ENCODE results near the gene ABCC3. TPM values are rescaled to one million over a fixed set of nuclear protein-coding genes. Genes with fewer than 3 reads are reported as not detected.

Gene ABCC3, protein sequence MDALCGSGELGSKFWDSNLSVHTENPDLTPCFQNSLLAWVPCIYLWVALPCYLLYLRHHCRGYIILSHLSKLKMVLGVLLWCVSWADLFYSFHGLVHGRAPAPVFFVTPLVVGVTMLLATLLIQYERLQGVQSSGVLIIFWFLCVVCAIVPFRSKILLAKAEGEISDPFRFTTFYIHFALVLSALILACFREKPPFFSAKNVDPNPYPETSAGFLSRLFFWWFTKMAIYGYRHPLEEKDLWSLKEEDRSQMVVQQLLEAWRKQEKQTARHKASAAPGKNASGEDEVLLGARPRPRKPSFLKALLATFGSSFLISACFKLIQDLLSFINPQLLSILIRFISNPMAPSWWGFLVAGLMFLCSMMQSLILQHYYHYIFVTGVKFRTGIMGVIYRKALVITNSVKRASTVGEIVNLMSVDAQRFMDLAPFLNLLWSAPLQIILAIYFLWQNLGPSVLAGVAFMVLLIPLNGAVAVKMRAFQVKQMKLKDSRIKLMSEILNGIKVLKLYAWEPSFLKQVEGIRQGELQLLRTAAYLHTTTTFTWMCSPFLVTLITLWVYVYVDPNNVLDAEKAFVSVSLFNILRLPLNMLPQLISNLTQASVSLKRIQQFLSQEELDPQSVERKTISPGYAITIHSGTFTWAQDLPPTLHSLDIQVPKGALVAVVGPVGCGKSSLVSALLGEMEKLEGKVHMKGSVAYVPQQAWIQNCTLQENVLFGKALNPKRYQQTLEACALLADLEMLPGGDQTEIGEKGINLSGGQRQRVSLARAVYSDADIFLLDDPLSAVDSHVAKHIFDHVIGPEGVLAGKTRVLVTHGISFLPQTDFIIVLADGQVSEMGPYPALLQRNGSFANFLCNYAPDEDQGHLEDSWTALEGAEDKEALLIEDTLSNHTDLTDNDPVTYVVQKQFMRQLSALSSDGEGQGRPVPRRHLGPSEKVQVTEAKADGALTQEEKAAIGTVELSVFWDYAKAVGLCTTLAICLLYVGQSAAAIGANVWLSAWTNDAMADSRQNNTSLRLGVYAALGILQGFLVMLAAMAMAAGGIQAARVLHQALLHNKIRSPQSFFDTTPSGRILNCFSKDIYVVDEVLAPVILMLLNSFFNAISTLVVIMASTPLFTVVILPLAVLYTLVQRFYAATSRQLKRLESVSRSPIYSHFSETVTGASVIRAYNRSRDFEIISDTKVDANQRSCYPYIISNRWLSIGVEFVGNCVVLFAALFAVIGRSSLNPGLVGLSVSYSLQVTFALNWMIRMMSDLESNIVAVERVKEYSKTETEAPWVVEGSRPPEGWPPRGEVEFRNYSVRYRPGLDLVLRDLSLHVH (N-terminal part only)
- 18.1 TPM for total RNA-seq

DNA sequence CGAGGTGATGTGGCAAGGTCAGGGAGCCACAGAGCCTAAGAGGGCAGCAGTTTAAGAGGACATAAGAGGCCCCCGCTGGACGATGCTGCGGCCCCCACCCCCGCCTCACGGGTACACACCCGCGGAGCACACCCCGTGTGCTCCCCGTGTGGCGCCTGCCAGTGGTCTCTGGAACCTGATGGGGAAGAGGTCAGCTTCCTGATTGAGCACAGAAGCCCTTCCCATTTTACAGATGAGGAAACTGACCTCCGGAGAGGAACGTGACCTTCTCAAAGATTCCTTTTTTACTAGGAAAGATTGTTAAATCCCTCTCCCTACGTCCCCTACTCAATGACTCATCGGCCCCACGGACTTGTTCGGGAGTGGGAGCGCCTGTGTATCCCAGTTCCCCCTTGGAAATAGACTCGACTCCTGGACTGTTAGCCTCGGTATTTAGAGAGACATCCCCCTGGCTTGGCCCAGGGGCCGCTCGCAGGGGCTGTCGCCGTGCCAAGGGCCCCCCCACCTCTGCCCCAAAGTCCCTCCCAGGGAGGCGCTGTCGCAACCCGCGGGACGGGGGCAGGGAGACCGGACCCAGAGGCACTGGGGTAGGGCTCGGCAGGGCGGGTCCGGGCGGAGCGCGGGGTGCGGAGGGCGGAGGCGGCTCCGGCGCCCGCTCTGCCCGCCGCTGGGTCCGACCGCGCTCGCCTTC lies at the start of gene ABCC3:
Gene ABCC3 (plus strand): TSS at position 658 of the 691 bp plus-strand sequence. CDS start 56 bp downstream, outside the sequence.
- H3K9me3 ChIP-seq (ENCODE audit: low read depth, low read length), result no peaks in the 10 kb centered on the region
- H3K4me3 ChIP-seq (ENCODE audit: low read length), result peak within 1 kb of the TSS; percentile 18
- H3K27me3 ChIP-seq (ENCODE audit: insufficient read depth, low read length), result peaks cover 52% of the 10 kb centered on the region
- peaks cover 24% of the 10 kb centered on the region for H3K4me1 ChIP-seq (ENCODE audit: insufficient read depth, low read length)

DNA sequence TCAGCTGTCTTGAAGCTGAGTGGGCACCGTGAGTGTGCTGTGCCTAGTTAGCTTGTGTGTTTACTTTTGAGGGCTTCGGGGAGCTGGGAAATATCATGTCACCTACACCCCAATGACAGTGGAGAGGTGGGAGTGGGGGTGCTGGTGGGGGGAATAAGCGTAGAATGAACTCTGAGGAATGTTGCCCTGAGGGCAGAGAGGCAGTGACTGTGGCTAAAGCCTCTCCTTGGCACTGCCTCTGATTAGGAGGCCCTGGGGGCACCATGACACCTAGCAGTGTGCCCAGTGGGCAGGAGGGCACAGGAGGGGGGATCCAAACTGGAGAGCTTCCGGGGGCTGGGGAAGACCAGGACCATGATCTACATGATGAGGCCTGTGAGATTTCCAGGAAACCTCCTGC lies 49.3 kb upstream of the ABCC3 start:
- Histone ChIP-seq H3K27me3 (ENCODE audit: insufficient read depth, low read length) (no peaks in the 10 kb centered on the region), H3K4me1 (ENCODE audit: insufficient read depth, low read length) (no peaks in the 10 kb centered on the region), H3K4me3 (ENCODE audit: low read length) (no peak overlapping the region), H3K9me3 (ENCODE audit: low read depth, low read length) (no peaks in the 10 kb centered on the region)

DNA sequence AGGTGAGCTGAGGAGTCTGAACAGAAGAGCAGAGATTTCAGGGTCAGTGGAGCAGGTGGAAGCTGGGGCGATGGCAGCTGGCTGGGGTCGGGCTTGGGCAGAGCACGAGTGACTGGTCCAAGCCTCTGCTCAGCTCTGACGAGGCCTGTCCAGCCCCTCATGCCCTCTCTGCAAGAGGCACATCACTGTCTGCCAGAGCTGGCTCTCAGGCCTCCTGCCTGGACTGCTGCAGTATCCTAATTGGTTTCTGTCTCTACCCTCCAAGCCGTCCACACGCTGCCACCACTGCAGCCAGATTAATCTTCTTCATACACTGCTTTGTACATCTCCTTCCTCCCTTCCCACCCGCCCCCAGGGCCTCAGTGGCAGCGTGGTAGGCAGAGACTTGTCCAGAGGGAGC lies 48.8 kb upstream of the ABCC3 start:
- Histone ChIP-seq H3K27me3 (ENCODE audit: insufficient read depth, low read length) (no peaks in the 10 kb centered on the region), H3K4me1 (ENCODE audit: insufficient read depth, low read length) (no peaks in the 10 kb centered on the region), H3K4me3 (ENCODE audit: low read length) (no peak overlapping the region), H3K9me3 (ENCODE audit: low read depth, low read length) (no peaks in the 10 kb centered on the region)

DNA sequence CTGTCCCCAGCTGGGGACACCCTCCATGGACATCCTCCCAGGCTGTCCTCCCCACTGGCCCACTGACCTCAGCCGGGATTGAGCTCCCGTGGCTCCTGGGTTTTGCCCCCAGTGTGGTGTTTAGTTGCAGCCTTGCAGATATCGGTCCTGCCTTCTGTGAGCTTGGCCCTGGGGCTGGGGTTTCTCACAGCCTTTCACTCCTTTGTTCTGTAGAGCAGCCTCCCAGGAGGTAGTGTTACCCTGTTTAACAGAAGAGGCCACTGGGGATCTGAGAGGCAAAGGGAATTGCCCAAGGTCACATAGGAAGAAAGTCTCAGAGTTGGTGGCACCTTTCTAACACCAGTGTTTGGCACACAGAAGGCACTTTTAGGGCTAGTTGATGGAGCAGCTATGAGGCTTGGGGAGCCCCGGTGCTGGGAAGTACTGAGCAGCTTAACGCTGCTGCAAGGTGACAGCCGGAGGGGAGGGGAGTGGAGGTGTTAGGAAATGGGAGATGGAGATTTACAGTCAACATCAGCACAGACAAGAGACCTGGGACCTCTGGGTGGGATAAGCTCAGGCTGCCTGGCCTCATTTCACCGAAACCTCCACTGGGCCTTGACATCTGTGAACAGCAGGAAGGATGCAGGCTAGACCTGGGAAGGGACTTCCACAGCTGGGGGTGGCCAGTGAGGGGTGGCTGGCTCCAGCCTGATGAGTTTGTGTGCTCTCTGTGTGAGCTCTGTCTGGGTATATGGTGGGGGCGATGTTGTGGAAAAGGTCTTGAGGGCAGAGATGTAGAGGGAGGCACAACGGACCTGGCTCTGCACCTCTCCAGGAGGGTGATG lies 48.0 kb upstream of the ABCC3 start:
- Histone ChIP-seq H3K4me1 (ENCODE audit: insufficient read depth, low read length) (no peaks in the 10 kb centered on the region), H3K9me3 (ENCODE audit: low read depth, low read length) (no peaks in the 10 kb centered on the region), H3K27me3 (ENCODE audit: insufficient read depth, low read length) (no peaks in the 10 kb centered on the region), H3K4me3 (ENCODE audit: low read length) (no peak overlapping the region)

DNA sequence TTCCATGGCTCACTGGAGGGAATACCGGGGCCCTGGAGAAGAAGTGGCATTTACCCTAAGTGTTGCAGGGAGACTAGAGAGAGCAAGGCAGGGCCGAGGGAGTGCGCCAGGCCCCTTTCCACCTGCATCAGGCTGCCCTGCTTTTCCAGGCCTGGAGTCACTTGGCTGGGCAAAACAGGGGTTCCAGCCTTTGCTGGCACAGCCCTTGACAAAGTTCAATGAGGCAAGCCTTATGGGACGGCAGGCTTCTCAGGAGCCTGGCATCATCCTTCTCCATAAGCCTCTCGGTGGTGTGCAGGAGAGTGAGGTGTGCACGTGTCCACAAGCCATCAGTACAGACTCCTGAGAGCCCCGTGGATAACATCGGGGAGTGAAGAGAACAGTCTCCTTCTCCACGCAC lies 47.1 kb upstream of the ABCC3 start:
- Histone ChIP-seq H3K4me3 (ENCODE audit: low read length) (no peak overlapping the region), H3K4me1 (ENCODE audit: insufficient read depth, low read length) (no peaks in the 10 kb centered on the region), H3K9me3 (ENCODE audit: low read depth, low read length) (no peaks in the 10 kb centered on the region), H3K27me3 (ENCODE audit: insufficient read depth, low read length) (no peaks in the 10 kb centered on the region)

DNA sequence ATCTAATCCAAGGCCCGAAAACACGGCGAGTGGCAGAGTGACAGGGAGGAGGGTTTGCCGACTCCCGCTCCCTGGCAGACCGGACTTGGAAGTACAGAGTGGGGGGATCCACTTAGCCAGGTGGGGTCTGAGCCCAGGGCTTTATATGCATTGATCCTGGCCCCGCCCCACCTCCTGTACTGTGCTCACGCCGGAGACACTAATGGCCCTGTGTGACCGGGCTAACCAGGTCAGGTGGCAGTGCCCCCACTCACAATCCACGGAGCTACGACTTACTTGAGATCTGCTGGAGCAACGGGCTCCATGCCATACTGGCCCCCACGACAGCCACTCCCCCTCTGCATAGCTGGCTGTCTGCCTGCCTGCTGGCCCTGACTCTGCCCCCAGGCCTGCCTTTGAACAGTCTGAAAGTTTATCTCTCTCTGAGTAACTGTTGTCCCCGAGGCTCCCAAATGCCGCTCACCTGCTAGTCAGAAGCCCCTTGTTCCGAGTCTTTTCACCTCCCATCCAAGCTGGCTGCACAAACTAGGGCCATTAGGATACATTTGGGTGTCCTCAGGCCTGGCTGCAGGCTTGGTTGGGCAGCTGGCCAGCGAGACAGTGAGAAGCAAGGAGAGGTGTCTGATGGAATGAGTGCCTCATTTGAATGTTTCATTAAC lies 46.2 kb upstream of the ABCC3 start:
- no peak overlapping the region for H3K4me3 ChIP-seq (ENCODE audit: low read length)
- H3K4me1 ChIP-seq (ENCODE audit: insufficient read depth, low read length), result no peaks in the 10 kb centered on the region
- no peaks in the 10 kb centered on the region for H3K27me3 ChIP-seq (ENCODE audit: insufficient read depth, low read length)
- no peaks in the 10 kb centered on the region for H3K9me3 ChIP-seq (ENCODE audit: low read depth, low read length)

DNA sequence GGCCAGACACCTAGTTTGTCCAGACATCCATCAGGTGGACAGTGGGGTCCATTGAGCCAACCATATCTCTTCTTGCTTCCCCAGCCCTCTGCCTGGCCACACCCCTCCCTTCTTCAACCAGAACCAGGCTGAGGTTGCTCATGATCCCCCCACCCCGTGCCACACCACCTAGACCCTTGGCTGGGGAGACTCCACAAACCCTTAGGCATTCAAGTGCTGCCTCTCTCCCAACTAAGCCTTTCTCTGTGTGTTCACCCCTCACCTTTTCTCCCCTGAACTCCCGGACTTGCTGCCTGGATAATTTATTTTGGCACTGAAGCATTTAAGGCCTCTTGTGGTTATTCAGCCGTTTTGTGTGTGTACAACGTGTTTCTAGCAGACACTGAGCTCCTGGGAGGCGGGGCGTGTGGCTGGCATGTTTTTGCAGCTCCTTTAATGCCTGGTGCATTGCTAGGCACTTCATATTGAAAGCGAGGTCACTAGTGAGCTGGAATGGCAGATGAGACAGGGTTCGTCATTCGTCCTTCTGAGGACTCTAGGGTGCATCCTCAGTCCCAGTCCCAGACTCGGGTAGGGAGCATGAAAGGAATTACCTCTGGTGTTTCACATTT lies 45.5 kb upstream of the ABCC3 start:
- H3K27me3 ChIP-seq (ENCODE audit: insufficient read depth, low read length), result no peaks in the 10 kb centered on the region
- H3K4me3 ChIP-seq (ENCODE audit: low read length), result no peak overlapping the region
- H3K4me1 ChIP-seq (ENCODE audit: insufficient read depth, low read length), result peaks cover under 1% of the 10 kb centered on the region
- no peaks in the 10 kb centered on the region for H3K9me3 ChIP-seq (ENCODE audit: low read depth, low read length)

DNA sequence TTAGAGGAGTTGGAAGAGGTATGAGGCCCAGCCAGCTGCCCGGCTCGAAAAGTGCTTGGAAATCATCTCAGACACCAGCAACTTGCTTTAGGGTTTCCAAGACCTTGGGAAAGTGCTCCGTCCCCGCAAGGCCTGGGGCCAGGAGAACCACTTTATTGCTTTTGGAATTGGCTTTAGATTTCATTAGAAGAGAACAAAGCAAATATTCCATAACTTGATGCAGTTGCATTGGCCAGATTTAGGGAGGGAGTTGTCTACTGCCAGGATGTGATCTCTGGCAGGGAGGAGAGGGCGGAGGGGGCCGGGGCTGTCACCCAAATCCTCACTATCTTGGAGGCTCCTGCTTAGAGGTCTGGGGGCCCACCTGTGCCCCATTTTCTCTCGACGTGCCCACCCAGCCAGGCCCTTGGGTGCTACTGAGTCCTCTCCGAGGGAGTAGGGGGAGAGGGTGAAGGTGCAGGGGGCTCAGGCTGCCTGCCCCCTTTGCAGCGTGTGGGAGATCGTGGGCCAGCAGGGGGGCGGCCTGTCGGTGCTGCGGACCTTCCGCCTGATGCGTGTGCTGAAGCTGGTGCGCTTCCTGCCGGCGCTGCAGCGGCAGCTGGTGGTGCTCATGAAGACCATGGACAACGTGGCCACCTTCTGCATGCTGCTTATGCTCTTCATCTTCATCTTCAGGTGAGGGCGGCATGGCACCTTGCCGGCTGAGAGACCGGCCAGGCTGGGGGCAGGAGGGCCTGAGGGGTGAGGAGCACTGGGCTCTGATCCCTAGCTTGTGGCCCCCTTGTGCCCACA lies 43.5 kb upstream of the ABCC3 start:
- H3K9me3 ChIP-seq (ENCODE audit: low read depth, low read length), result no peaks in the 10 kb centered on the region
- H3K4me1 ChIP-seq (ENCODE audit: insufficient read depth, low read length), result peaks cover 5% of the 10 kb centered on the region
- H3K4me3 ChIP-seq (ENCODE audit: low read length), result no peak overlapping the region
- H3K27me3 ChIP-seq (ENCODE audit: insufficient read depth, low read length), result no peaks in the 10 kb centered on the region

DNA sequence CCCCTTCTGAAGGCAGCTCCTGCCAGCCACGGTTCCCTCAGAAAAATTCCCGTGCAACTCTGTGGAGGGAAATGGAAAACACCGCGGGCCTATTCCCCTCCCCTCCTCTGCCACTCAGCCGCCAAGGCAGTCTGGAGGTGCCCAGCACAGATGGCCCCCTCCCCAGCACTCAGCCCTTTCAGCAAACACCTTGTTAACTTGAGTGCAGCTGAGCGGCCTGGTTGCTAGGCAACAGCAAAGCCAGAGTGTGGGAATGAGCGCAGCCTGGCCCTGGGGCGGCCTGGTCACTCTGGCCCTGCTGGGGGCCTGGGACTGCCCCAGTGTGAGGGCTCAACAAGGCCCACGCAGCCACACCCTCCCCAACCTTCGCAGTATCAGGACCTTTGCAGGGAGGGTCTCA lies 41.4 kb upstream of the ABCC3 start:
- no peaks in the 10 kb centered on the region for H3K27me3 ChIP-seq (ENCODE audit: insufficient read depth, low read length)
- H3K4me1 ChIP-seq (ENCODE audit: insufficient read depth, low read length), result peaks cover 5% of the 10 kb centered on the region
- no peaks in the 10 kb centered on the region for H3K9me3 ChIP-seq (ENCODE audit: low read depth, low read length)
- H3K4me3 ChIP-seq (ENCODE audit: low read length), result no peak overlapping the region

DNA sequence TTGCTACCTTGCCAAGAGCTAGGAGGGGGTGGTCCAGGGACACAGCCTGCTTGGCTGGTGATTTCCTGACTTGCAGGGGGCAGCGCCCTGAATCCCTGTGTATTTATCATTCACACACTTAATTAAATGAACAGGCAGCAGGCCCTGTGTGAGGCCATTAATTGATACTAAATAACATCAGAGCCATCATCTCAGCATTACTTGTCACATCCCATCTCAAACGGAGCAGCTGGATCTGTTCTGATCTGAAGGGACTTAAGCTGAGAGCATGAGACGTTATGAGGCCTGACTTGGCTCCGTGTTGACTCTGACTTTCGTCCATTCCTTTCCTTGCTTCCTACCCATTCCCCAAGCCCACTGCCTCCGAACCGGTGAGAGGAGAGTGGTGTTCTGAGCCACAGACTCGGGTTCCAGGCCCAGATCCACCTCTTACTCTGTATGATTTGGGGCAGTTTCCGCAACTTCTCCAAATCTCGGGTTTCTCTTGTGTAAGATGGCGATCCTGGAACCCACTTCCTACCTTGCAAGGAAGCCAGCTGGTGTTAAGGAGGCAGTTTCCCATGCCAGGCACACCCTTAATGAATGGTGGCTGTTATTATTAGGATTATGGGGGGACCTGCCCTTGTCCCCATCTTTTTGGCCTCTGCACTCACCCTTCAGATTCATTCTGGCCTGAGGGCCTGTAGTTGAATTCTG lies 40.4 kb upstream of the ABCC3 start:
- Histone ChIP-seq H3K4me3 (ENCODE audit: low read length) (no peak overlapping the region), H3K9me3 (ENCODE audit: low read depth, low read length) (no peaks in the 10 kb centered on the region), H3K4me1 (ENCODE audit: insufficient read depth, low read length) (peaks cover 5% of the 10 kb centered on the region), H3K27me3 (ENCODE audit: insufficient read depth, low read length) (no peaks in the 10 kb centered on the region)

DNA sequence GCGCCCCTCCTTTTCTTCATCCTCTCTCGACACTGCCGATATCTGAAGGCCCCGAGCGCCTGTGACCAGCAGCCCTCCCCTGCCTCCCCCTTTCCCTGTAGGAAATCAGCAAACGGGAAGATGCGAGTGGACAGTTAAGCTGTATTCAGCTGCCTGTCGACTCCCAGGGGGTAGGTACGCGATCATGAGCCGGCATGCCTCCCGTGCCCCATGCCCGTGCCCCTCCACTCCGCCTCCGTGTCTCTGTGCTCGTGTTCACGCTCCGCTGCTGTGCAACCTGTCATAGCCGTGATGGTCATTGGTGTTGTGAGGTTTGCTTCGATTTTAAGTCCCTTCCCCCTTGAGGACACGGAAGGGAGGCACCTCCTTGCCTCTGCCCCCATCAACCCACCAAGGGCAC lies 39.8 kb upstream of the ABCC3 start:
- Histone ChIP-seq H3K27me3 (ENCODE audit: insufficient read depth, low read length) (no peaks in the 10 kb centered on the region), H3K9me3 (ENCODE audit: low read depth, low read length) (no peaks in the 10 kb centered on the region), H3K4me3 (ENCODE audit: low read length) (no peak overlapping the region), H3K4me1 (ENCODE audit: insufficient read depth, low read length) (peaks cover 5% of the 10 kb centered on the region)
